Measurements from ENCODE around the gene EVI5.

EVI5 gene

DNA sequence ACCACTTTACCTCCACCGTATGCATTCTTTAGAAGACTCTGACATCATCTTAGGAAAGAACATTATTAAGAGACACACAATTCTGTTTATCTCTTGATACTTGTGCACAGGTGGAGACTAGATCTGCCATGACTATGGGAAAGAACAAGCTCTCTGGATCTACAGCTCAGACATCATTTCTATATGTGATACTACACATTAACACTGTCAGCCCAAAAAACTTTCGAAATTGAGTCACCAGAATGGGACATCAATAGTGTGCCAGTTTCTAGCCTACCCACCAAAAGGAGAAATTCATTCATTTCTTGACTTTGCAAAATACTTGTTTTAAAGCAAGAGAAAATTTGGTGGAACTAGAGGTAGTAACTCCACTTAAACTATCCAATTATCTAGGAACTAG is 6.0 kb upstream of the EVI5 start:
- H3K4me2 ChIP-seq (ENCODE audit: low read length), result no peak overlapping the region
- no peak overlapping the region for H3K4me3 ChIP-seq (ENCODE audit: low read length)
- no peak for TF ChIP-seq EZH2phosphoT487 (IDR thresholded peaks at IDR 0.05; ENCODE audit: borderline replicate concordance, low read length)
- TF ChIP-seq, protein P1, sequence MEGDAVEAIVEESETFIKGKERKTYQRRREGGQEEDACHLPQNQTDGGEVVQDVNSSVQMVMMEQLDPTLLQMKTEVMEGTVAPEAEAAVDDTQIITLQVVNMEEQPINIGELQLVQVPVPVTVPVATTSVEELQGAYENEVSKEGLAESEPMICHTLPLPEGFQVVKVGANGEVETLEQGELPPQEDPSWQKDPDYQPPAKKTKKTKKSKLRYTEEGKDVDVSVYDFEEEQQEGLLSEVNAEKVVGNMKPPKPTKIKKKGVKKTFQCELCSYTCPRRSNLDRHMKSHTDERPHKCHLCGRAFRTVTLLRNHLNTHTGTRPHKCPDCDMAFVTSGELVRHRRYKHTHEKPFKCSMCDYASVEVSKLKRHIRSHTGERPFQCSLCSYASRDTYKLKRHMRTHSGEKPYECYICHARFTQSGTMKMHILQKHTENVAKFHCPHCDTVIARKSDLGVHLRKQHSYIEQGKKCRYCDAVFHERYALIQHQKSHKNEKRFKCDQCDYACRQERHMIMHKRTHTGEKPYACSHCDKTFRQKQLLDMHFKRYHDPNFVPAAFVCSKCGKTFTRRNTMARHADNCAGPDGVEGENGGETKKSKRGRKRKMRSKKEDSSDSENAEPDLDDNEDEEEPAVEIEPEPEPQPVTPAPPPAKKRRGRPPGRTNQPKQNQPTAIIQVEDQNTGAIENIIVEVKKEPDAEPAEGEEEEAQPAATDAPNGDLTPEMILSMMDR (IDR thresholded peaks at IDR 0.05; ENCODE audit: low read depth, low read length, poor library complexity, severe bottlenecking), result no peak
- no peak overlapping the region for H3K27ac ChIP-seq (ENCODE audit: low read depth, low read length)
- peaks cover under 1% of the 10 kb centered on the region for H3K4me1 ChIP-seq (ENCODE audit: control insufficient read depth, low read length)
- H3K36me3 ChIP-seq (ENCODE audit: control insufficient read depth, low read length), result no peaks in the 10 kb centered on the region
- H3K9me2 ChIP-seq (replicated peaks; ENCODE audit: control insufficient read depth, low read length), result no peaks in the 10 kb centered on the region
- no peaks in the 10 kb centered on the region for H3K9me3 ChIP-seq (ENCODE audit: control insufficient read depth, insufficient read depth, low read length)
- H3K79me2 ChIP-seq (ENCODE audit: control insufficient read depth, low read length), result no peaks in the 10 kb centered on the region
- peaks cover 17% of the 10 kb centered on the region for H3K27me3 ChIP-seq (ENCODE audit: control insufficient read depth, low read length)
- H4K20me1 ChIP-seq (ENCODE audit: control insufficient read depth, insufficient read depth, low read depth, low read length), result no peaks in the 10 kb centered on the region
- H3F3A ChIP-seq (ENCODE audit: control insufficient read depth, insufficient read depth), result no peaks in the 10 kb centered on the region; the same call in 1 of the 2 replicates

DNA sequence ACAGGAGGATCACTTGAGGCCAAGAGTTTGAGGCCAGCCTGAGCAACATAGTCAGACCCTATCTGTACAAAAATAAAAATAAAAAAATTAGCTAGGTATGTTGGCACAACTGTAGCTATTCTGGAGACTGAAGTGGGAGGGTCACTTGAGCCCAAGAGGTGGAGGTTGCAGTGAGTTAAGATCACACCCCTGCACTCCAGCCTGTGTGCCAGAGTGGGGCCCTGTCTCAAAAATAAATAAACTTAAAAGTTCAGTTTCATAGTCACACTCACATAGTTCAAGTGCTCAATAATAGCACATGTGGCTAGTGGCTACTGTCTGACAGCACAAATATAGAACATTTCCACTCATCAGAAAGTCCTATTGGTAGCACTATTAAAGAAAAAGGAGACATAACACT is 5.2 kb upstream of the EVI5 start:
- no peaks in the 10 kb centered on the region for H4K20me1 ChIP-seq (ENCODE audit: control insufficient read depth, insufficient read depth, low read depth, low read length)
- peaks cover 7% of the 10 kb centered on the region for H3K4me1 ChIP-seq (ENCODE audit: control insufficient read depth, low read length)
- H3K9me2 ChIP-seq (replicated peaks; ENCODE audit: control insufficient read depth, low read length), result no peaks in the 10 kb centered on the region
- no peaks in the 10 kb centered on the region for H3K79me2 ChIP-seq (ENCODE audit: control insufficient read depth, low read length)
- no peaks in the 10 kb centered on the region for H3K9me3 ChIP-seq (ENCODE audit: control insufficient read depth, insufficient read depth, low read length)
- peaks cover 3% of the 10 kb centered on the region for H3F3A ChIP-seq (ENCODE audit: control insufficient read depth, insufficient read depth)
- H3K4me3 ChIP-seq (ENCODE audit: low read length), result no peak overlapping the region
- peaks cover 17% of the 10 kb centered on the region for H3K27me3 ChIP-seq (ENCODE audit: control insufficient read depth, low read length)
- H3K36me3 ChIP-seq (ENCODE audit: control insufficient read depth, low read length), result no peaks in the 10 kb centered on the region
- H3K27ac ChIP-seq (ENCODE audit: low read depth, low read length), result no peak overlapping the region
- TF ChIP-seq, protein P1 (IDR thresholded peaks at IDR 0.05; ENCODE audit: low read depth, low read length, poor library complexity, severe bottlenecking), result no peak
- no peak for TF ChIP-seq EZH2phosphoT487 (IDR thresholded peaks at IDR 0.05; ENCODE audit: borderline replicate concordance, low read length)
- H3K4me2 ChIP-seq (ENCODE audit: low read length), result no peak overlapping the region

DNA sequence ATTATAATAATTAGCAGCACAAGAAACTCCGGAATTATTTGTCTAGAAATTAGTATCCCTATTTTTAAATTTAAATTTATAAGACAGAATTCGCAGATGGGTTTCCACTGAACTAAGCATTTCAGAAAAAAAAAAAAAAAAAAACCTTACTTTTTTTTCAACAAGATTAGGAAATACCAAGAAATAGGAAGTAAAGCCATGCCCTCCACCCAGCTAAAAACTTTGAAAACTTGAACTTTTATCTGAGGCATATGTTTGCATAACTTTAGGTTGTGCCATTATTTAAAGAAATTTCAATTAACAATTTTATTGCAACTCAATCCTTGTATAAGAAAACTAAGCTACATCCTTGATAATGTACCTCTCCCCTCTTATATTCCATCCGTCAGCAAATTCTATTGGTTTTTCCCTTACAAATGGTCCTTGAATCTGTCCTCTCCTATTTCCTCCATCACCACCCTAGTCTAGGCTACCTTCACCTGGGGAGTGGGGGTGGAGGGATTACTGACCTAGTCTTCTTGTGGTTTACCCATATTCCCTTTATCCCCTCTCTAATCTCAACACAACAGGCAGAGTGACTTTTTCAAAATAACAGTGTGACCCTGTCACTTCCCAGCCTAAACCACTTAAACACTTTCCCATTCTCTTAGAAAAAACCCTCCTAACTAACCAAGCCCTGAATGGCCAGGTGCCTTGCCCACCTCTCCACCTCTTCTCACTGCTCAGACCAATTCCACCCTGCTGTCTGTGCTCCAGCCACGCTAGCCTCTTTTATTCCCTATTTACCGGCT is 1.4 kb upstream of the EVI5 start:
- H3K4me2 ChIP-seq (ENCODE audit: low read length), result no peak overlapping the region
- TF ChIP-seq, protein P1 (IDR thresholded peaks at IDR 0.05; ENCODE audit: low read depth, low read length, poor library complexity, severe bottlenecking), result no peak
- TF ChIP-seq EZH2phosphoT487 (IDR thresholded peaks at IDR 0.05; ENCODE audit: borderline replicate concordance, low read length), result no peak

More for the DNA sequence above, 1.4 kb upstream of the EVI5 start:
- peaks cover 14% of the 10 kb centered on the region for H3K4me1 ChIP-seq (ENCODE audit: control insufficient read depth, low read length)
- 0 out of 2 replicates have a peak, but pooled peaks cover 4% of the 10 kb centered on the region for H3K27me3 ChIP-seq (ENCODE audit: control insufficient read depth, low read length)
- H4K20me1 ChIP-seq (ENCODE audit: control insufficient read depth, insufficient read depth, low read depth, low read length), result no peaks in the 10 kb centered on the region
- H3K9me3 ChIP-seq (ENCODE audit: control insufficient read depth, insufficient read depth, low read length), result no peaks in the 10 kb centered on the region
- H3K79me2 ChIP-seq (ENCODE audit: control insufficient read depth, low read length), result peaks cover 25% of the 10 kb centered on the region
- H3K36me3 ChIP-seq (ENCODE audit: control insufficient read depth, low read length), result no peaks in the 10 kb centered on the region
- H3F3A ChIP-seq (ENCODE audit: control insufficient read depth, insufficient read depth), result peaks cover 3% of the 10 kb centered on the region
- no peak overlapping the region for H3K4me3 ChIP-seq (ENCODE audit: low read length)
- H3K27ac ChIP-seq (ENCODE audit: low read depth, low read length), result no peak overlapping the region
- H3K9me2 ChIP-seq (replicated peaks; ENCODE audit: control insufficient read depth, low read length), result no peaks in the 10 kb centered on the region
